BE2C (cell line): ENCODE measurements around the gene PCDHA6.
"Not testable (repeated sequence)": the region's sequence is repeated elsewhere in the genome, so short reads cannot be mapped to it uniquely, and the experiment has no call there.

Source experiments
- DNase-seq: peaks from one replicate; pipeline ENCODE4 v3.0.0-alpha.2; 2020
- H3K27me3 ChIP-seq: fragments of 250-450 bp; sonication (Bioruptor Pico); 2 replicates; pipeline ENCODE4 v1.5.1; 2020; ENCODE audit warnings: mild to moderate bottlenecking
- H3K36me3 ChIP-seq: fragments of 250-450 bp; sonication (Bioruptor Pico); 2 replicates; pipeline ENCODE4 v1.5.1; 2020; ENCODE audit warnings: mild to moderate bottlenecking
- H3K4me1 ChIP-seq: fragments of 250-450 bp; sonication (Bioruptor Pico); 2 replicates; pipeline ENCODE4 v1.5.1; 2020
- H3K4me3 ChIP-seq: 2 replicates; pipeline ENCODE4 v1.5.1; 2011; ENCODE audit warnings: low read depth, low read length
- H3K9me3 ChIP-seq: fragments of 250-450 bp; sonication (Bioruptor Pico); 2 replicates; pipeline ENCODE4 v1.5.1; 2020
- CTCF ChIP-seq: IDR thresholded peaks from 2 replicates; pipeline ENCODE4 v1.5.1; 2012; ENCODE audit warnings: mild to moderate bottlenecking, low read depth, low read length

Gene PCDHA6

DNA sequence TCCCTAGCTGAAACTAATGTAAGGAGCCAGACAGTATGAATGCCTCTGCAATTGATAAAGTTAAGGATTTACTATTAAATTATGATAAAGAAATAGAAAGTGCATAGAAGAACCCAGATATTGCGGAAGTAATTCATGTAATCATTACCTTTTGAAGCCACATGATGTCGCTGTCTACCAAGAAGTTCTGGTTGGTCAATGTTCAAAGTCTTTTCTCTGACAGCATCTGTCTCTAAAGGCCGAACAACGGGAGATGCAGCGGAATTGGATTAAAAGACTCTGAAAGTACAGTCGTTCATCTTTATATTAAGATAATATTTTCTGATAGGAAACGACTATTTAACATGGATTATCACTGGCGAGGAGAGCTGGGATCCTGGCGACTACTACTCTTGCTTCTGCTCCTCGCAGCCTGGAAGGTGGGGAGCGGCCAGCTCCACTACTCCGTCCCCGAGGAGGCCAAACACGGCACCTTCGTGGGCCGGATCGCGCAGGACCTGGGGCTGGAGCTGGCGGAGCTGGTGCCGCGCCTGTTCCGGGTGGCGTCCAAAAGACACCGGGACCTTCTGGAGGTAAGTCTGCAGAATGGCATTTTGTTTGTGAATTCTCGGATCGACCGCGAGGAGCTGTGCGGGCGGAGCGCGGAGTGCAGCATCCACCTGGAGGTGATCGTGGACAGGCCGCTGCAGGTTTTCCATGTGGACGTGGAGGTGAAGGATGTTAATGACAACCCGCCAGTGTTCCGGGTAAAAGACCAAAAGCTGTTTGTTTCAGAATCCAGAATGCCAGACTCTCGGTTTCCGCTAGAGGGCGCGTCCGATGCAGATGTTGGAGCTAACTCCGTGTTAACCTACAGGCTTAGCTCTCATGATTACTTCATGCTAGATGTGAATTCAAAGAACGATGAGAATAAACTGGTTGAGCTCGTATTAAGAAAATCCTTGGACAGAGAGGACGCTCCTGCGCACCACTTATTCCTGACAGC, 13.5 kb downstream of the PCDHA6 start, which contains the start of gene PCDHA8:
PCDHA8 (plus strand) TSS at position 210 of the 985 bp plus-strand sequence; CDS start at position 345, 135 bp downstream.
- Histone ChIP-seq H3K9me3 (no peaks in the 10 kb centered on the region), H3K4me3 (peak within 1 kb of the TSS; percentile 69), H3K27me3 (no peaks in the 10 kb centered on the region), H3K36me3 (no peaks in the 10 kb centered on the region), H3K4me1 (no peaks in the 10 kb centered on the region)
- DNase-seq: peak; percentile 82
- peak; percentile 91 for TF ChIP-seq CTCF

GRCh38 chr5:140842798-140843733, 15.3 kb downstream of the PCDHA6 start:
- no peak for TF ChIP-seq CTCF
- H3K4me3 ChIP-seq: no peak overlapping the region
- DNase-seq: no peak

DNA sequence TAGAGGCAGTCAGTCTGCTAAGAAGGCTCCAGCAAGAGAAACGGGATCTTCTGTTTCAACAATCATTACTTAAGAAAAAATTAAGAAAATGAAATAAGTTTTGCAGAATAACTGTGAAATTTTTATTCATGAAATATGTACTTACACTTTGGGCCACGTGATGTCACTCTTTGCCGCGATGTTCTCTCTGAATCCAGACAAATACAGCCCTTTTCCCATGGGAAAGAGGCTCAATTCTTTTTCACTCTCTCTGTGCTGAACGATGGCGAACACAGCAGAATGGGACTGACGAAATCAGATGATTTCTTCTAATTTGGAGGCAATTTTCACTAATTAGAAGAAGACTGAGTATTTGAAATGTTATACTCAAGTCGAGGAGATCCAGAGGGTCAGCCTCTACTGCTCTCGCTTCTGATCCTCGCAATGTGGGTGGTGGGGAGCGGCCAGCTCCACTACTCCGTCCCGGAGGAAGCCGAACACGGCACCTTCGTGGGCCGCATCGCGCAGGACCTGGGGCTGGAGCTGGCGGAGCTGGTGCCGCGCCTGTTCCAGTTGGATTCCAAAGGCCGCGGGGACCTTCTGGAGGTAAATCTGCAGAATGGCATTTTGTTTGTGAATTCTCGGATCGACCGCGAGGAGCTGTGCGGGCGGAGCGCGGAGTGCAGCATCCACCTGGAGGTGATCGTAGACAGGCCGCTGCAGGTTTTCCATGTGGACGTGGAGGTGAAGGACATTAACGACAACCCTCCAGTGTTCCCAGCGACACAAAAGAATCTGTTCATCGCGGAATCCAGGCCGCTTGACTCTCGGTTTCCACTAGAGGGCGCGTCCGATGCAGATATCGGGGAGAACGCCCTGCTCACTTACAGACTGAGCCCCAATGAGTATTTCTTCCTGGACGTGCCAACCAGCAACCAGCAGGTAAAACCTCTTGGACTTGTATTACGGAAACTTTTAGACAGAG, 20.7 kb downstream of the PCDHA6 start, which contains the start of gene PCDHA9:
PCDHA9 (plus strand) TSS at position 244 of the 964 bp plus-strand sequence; CDS start at position 358, 114 bp downstream.
- not testable (repeated sequence) for H3K4me1 ChIP-seq, DNase-seq, H3K27me3 ChIP-seq, H3K36me3 ChIP-seq, H3K9me3 ChIP-seq, H3K4me3 ChIP-seq

More at GRCh38 chr5:140842798-140843733, 15.3 kb downstream of the PCDHA6 start:
- Histone ChIP-seq H3K27me3 (no peaks in the 10 kb centered on the region), H3K4me1 (no peaks in the 10 kb centered on the region), H3K36me3 (no peaks in the 10 kb centered on the region), H3K9me3 (no peaks in the 10 kb centered on the region)

GRCh38 chr5:140849831-140850634, 22.3 kb downstream of the PCDHA6 start:
- H3K36me3 ChIP-seq, H3K9me3 ChIP-seq, H3K4me1 ChIP-seq, DNase-seq, H3K27me3 ChIP-seq, H3K4me3 ChIP-seq: not testable (repeated sequence)

DNA sequence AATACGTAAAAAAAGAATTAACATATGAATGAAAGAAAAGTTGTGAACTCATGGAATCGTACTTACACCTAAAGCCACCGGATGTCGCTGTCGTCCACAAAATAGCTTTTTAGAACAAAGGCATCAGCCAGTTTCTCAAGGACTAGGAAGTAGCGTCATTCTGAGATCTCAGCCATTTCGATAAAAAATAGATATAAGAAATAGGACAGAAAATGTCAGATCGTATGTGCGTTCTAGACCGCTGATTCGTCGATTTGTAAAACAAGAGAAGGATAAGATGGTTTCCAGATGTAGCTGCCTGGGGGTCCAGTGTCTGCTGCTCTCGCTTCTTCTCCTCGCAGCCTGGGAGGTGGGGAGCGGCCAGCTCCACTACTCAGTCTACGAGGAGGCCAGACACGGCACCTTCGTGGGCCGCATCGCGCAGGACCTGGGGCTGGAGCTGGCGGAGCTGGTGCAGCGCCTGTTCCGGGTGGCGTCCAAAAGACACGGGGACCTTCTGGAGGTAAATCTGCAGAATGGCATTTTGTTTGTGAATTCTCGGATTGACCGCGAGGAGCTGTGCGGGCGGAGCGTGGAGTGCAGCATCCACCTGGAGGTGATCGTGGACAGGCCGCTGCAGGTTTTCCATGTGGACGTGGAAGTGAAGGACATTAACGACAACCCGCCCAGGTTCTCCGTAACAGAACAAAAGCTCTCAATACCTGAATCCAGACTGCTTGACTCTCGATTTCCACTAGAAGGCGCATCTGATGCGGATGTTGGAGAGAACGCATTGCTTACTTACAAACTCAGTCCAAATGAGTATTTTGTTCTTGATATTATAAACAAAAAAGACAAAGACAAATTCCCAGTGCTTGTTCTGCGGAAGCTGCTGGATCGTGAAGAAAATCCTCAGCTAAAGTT, 28.3 kb downstream of the PCDHA6 start, which contains the start of gene PCDHA10:
PCDHA10 (plus strand) TSS at position 126 of the 903 bp plus-strand sequence; CDS start at position 278, 152 bp downstream.
- H3K4me3 ChIP-seq: peak within 1 kb of the TSS; percentile 77
- peak; percentile 66 for TF ChIP-seq CTCF
- no peaks in the 10 kb centered on the region for H3K27me3 ChIP-seq
- no peaks in the 10 kb centered on the region for H3K4me1 ChIP-seq
- DNase-seq: peak; percentile 49
- H3K9me3 ChIP-seq: no peaks in the 10 kb centered on the region; the same call in 1 of the 2 replicates
- no peaks in the 10 kb centered on the region for H3K36me3 ChIP-seq
